Mammary epithelial cell (primary cell): ENCODE data around the gene SFMBT2.

Experiments
- EZH2 ChIP-seq: IDR thresholded peaks from 2 replicates; pipeline ENCODE4 v1.6.1; 2012; ENCODE audit warnings: low read length, inconsistent platforms, borderline replicate concordance
- TF ChIP-seq, protein P1 (sequence below), 2 donors: IDR thresholded peaks in 1 of 2; conservative IDR thresholded peaks in 1 of 2; 2 replicates each; pipeline ENCODE4 v1.5.1; 2011 to 2012; ENCODE audit warnings: inconsistent platforms in 2 of 2, low read length in 2 of 2, mild to moderate bottlenecking in 2 of 2, control low read depth in 1 of 2, low read depth in 1 of 2; ENCODE audit not compliant: insufficient read depth in 1 of 2; ENCODE audit errors: extremely low read depth in 1 of 2

DNA sequence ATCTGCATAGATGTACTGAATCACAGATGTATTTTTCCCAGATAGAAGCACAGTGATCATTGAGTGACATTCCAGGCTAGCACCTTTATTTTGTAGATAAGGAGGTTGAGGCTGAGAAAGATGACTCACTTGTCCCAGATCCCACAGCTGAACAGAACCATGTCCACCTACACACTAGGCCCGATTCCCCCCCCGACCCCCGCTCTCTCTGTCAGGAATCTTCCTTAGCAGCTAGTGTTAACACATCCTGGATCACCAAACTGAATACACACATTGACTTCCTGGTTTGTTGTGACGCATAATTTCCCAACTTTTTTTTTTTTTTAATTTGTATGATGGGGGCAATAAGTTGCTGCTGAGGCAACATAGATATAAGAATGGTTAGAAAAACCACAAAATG, 5.2 kb downstream of the SFMBT2 start:
- TF ChIP-seq, protein P1, sequence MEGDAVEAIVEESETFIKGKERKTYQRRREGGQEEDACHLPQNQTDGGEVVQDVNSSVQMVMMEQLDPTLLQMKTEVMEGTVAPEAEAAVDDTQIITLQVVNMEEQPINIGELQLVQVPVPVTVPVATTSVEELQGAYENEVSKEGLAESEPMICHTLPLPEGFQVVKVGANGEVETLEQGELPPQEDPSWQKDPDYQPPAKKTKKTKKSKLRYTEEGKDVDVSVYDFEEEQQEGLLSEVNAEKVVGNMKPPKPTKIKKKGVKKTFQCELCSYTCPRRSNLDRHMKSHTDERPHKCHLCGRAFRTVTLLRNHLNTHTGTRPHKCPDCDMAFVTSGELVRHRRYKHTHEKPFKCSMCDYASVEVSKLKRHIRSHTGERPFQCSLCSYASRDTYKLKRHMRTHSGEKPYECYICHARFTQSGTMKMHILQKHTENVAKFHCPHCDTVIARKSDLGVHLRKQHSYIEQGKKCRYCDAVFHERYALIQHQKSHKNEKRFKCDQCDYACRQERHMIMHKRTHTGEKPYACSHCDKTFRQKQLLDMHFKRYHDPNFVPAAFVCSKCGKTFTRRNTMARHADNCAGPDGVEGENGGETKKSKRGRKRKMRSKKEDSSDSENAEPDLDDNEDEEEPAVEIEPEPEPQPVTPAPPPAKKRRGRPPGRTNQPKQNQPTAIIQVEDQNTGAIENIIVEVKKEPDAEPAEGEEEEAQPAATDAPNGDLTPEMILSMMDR (conservative IDR thresholded peaks at IDR 0.05 in 1 of 2, IDR thresholded peaks at IDR 0.05 in 1 of 2; ENCODE audit: extremely low read depth in 1 of 2, insufficient read depth in 1 of 2, low read depth in 1 of 2, low read length in 2 of 2): no peak
- no peak for TF ChIP-seq EZH2
